Measurements from ENCODE around the gene TRIM58.

TRIM58 gene

DNA sequence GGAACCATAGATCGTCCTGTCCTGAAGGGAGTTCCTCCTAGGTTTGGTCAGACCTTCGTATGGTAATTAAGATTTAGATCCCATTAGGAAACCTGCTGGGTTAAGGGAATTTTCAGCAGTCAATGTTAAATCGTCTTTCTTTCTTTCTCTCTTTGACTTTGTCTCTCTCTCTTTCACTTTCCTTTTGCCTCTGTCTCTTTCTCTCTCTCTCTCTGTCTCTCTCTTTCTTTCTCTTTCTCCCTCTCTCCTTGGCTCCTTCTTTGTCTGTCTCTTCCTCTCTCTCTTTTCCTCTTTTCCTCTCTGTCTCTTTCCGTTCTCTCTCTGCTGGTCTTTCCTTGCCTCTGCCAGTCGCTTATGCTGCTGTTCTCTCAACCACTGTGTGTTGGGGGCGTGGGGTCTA is 47.1 kb downstream of the TRIM58 start:
- TF ChIP-seq, protein P1, sequence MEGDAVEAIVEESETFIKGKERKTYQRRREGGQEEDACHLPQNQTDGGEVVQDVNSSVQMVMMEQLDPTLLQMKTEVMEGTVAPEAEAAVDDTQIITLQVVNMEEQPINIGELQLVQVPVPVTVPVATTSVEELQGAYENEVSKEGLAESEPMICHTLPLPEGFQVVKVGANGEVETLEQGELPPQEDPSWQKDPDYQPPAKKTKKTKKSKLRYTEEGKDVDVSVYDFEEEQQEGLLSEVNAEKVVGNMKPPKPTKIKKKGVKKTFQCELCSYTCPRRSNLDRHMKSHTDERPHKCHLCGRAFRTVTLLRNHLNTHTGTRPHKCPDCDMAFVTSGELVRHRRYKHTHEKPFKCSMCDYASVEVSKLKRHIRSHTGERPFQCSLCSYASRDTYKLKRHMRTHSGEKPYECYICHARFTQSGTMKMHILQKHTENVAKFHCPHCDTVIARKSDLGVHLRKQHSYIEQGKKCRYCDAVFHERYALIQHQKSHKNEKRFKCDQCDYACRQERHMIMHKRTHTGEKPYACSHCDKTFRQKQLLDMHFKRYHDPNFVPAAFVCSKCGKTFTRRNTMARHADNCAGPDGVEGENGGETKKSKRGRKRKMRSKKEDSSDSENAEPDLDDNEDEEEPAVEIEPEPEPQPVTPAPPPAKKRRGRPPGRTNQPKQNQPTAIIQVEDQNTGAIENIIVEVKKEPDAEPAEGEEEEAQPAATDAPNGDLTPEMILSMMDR (IDR thresholded peaks at IDR 0.05; ENCODE audit: borderline replicate concordance, control extremely low read depth, extremely low read depth, insufficient read depth, missing control alignments) = no peak
- DNase-seq (ENCODE audit: low spot score) = no peak
- in situ Hi-C loops (cut with MboI; ENCODE audit: low sequenced_read_pairs, unreplicated experiment) = no loop called here

- DNase-seq (ENCODE audit: low spot score) = no peak
- TF ChIP-seq, protein P1 (IDR thresholded peaks at IDR 0.05; ENCODE audit: borderline replicate concordance, control extremely low read depth, extremely low read depth, insufficient read depth, missing control alignments) = no peak
- in situ Hi-C loops (cut with MboI; ENCODE audit: low sequenced_read_pairs, unreplicated experiment) = no loop called here
Measured at GRCh38 chr1:247905181-247905580, 48.2 kb downstream of the TRIM58 start.

- in situ Hi-C loops (cut with MboI; ENCODE audit: low sequenced_read_pairs, unreplicated experiment) = no loop called here
- no peak for DNase-seq (ENCODE audit: low spot score)
- TF ChIP-seq, protein P1 (IDR thresholded peaks at IDR 0.05; ENCODE audit: borderline replicate concordance, control extremely low read depth, extremely low read depth, insufficient read depth, missing control alignments) = no peak
Measured at GRCh38 chr1:247905910-247906503, 49.0 kb downstream of the TRIM58 start.

GRCh38 chr1:247906504-247907047 is 49.6 kb downstream of the TRIM58 start:
- TF ChIP-seq, protein P1 (IDR thresholded peaks at IDR 0.05; ENCODE audit: borderline replicate concordance, control extremely low read depth, extremely low read depth, insufficient read depth, missing control alignments) = no peak
- in situ Hi-C loops (cut with MboI; ENCODE audit: low sequenced_read_pairs, unreplicated experiment) = no loop called here
- no peak for DNase-seq (ENCODE audit: low spot score)

DNA sequence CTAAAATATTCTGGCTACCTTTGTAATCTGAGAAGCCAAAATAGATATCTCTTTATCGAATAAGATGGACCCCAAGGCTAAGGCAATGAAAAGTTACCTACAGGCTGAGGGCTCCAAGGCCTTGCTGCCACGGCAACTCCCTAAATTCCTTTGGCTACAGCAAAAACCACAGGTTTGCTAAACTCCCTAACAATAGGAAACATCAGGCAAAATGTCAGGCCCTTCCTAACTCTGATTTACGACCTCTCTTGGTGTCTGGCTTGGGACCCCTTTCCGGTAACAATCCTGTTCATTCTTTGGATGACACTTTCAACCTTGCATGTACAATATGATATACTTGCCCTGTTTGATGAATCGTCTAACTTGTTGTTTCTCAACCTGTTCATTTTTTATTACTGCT is 51.8 kb downstream of the TRIM58 start:
- DNase-seq (ENCODE audit: low spot score) = no peak
- in situ Hi-C loops (cut with MboI; ENCODE audit: low sequenced_read_pairs, unreplicated experiment) = no loop called here
- TF ChIP-seq, protein P1 (IDR thresholded peaks at IDR 0.05; ENCODE audit: borderline replicate concordance, control extremely low read depth, extremely low read depth, insufficient read depth, missing control alignments) = no peak

DNA sequence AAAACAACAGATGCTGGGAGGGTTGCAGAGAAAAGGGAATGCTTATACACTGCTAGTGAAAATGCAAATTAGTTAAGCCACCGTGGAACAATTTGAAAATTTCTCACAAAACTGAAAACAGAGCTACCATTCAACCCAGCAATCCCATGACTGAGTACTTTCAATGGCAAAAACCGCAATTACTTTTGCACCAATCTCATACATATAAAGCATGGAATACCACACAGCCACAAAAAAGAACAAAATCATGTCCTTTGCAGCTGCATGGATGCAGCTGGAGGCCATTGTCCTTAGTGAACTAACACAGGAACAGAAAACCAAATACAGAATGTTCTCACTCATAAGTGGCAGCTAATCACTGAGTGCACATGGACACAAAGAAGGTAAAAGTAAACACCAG is 56.8 kb downstream of the TRIM58 start:
- TF ChIP-seq, protein P1 (IDR thresholded peaks at IDR 0.05; ENCODE audit: borderline replicate concordance, control extremely low read depth, extremely low read depth, insufficient read depth, missing control alignments) = no peak
- in situ Hi-C loops (cut with MboI; ENCODE audit: low sequenced_read_pairs, unreplicated experiment) = no loop called here
- DNase-seq (ENCODE audit: low spot score) = no peak
